Aorta (tissue), 5 donors: ENCODE data around the gene MID2. TPM values are rescaled to one million over a fixed set of nuclear protein-coding genes. Genes with fewer than 3 reads are reported as not detected.
A peak's percentile ranks its signal among the peaks of the same experiment; 100 is the strongest.
"Not testable (repeated sequence)": the region's sequence is repeated elsewhere in the genome, so short reads cannot be mapped to it uniquely, and the experiment has no call there.

ENCODE experiments used
- ATAC-seq: fragments of 200-7000 bp; cut with Tn5 transposase; one replicate; pipeline ENCODE4 v1.9.1; 2022; ENCODE audit warnings: moderate library complexity; ENCODE audit not compliant: low FRiP score
- DNase-seq, 2 donors: peaks; one replicate each; pipeline ENCODE4 v3.0.0-alpha.2; 2020
- H3K27ac ChIP-seq, 2 donors: one replicate each; pipeline ENCODE4 v1.5.1; 2013; ENCODE audit warnings: low read length in 2 of 2, mild to moderate bottlenecking in 2 of 2, moderate library complexity in 2 of 2, control low read depth in 1 of 2, inconsistent platforms in 1 of 2, low read depth in 1 of 2
- H3K27me3 ChIP-seq, 2 donors: one replicate each; pipeline ENCODE4 v1.6.1; 2013; ENCODE audit warnings: control low read depth in 1 of 2, low read length in 1 of 2, mild to moderate bottlenecking in 1 of 2, moderate library complexity in 1 of 2; ENCODE audit not compliant: insufficient read depth in 2 of 2, control insufficient read depth in 1 of 2
- H3K36me3 ChIP-seq, 2 donors: one replicate each; pipeline ENCODE4 v1.6.1; 2013; ENCODE audit warnings: control low read depth in 1 of 2, low read length in 1 of 2, mild to moderate bottlenecking in 1 of 2; ENCODE audit not compliant: insufficient read depth in 2 of 2, control insufficient read depth in 1 of 2
- H3K4me1 ChIP-seq, 2 donors: one replicate each; pipeline ENCODE4 v1.6.1; 2013; ENCODE audit warnings: low read length in 2 of 2, control low read depth in 1 of 2, mild to moderate bottlenecking in 1 of 2, moderate library complexity in 1 of 2; ENCODE audit not compliant: insufficient read depth in 2 of 2, control insufficient read depth in 1 of 2
- H3K4me3 ChIP-seq, 2 donors: one replicate each; pipeline ENCODE4 v1.5.1; 2013; ENCODE audit warnings: low read length in 2 of 2, control low read depth in 1 of 2, mild to moderate bottlenecking in 1 of 2
- H3K9me3 ChIP-seq: one replicate; pipeline ENCODE4 v1.6.1; 2013; ENCODE audit warnings: mild to moderate bottlenecking, low read length; ENCODE audit not compliant: control insufficient read depth
- WGBS, 2 donors: extraction: QIAGEN DNeasy Blood & Tissue Kit; methylation state at CpG; one replicate each; pipeline ENCODE4 v1.1.7; 2013; 5-methylcytosine and 5-hydroxymethylcytosine counted together
- intact Hi-C, 2 donors: fragments of 100-400 bp; cut with DNase I; formaldehyde crosslinking; loops; one replicate each; pipeline versions ENCODE4 v1.14.2 to v1.15.0; 2022
- long read RNA-seq, 2 donors: library from polyadenylated mRNA; unstranded; transcript quantifications; one replicate each; pipeline ENCODE4 v2.0.0, GENCODE V29; 2020 to 2021
- polyA plus RNA-seq, 2 donors: library from polyadenylated mRNA; stranded (reverse); fragments of 200-250 nt; gene quantifications; one replicate each; pipeline ENCODE4 v1.2.3, GENCODE V29; 2013
- total RNA-seq, 2 donors: library from RNA; stranded (reverse); fragmentation: NEBNext Ultra II Directional; extraction: Animal tissue kit (Norgen Biotek cat#: 25700); gene quantifications; one replicate each; pipeline ENCODE4 v1.2.1, GENCODE V29; 2021
- donor health status: healthy with polysubstance abuse.
- donor health status: Bipolar disorder and iron deficiency.
- donor health status: DM: no; HTN: no; CAD: no.
- donor health status: DM: no; HTN: no; CAD: no.
- donor health status: DM: yes; HTN: yes; CAD: no.

MID2 gene, protein sequence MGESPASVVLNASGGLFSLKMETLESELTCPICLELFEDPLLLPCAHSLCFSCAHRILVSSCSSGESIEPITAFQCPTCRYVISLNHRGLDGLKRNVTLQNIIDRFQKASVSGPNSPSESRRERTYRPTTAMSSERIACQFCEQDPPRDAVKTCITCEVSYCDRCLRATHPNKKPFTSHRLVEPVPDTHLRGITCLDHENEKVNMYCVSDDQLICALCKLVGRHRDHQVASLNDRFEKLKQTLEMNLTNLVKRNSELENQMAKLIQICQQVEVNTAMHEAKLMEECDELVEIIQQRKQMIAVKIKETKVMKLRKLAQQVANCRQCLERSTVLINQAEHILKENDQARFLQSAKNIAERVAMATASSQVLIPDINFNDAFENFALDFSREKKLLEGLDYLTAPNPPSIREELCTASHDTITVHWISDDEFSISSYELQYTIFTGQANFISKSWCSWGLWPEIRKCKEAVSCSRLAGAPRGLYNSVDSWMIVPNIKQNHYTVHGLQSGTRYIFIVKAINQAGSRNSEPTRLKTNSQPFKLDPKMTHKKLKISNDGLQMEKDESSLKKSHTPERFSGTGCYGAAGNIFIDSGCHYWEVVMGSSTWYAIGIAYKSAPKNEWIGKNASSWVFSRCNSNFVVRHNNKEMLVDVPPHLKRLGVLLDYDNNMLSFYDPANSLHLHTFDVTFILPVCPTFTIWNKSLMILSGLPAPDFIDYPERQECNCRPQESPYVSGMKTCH
- total RNA-seq, result 10 to 100 TPM; 23.3 to 25.9 TPM
- 1 to 10 TPM; 5.8 to 6.4 TPM for polyA plus RNA-seq
- long read RNA-seq, donor 1, partial matches to known transcripts, result 5 of 17 reads
- long read RNA-seq, donor 1, other reads (novel, unspliced or antisense), result 11 of 17 reads
- long read RNA-seq, donor 2, partial matches to known transcripts, result 1 of 9 reads
- long read RNA-seq, donor 2, other reads (novel, unspliced or antisense), result 2 of 9 reads

DNA sequence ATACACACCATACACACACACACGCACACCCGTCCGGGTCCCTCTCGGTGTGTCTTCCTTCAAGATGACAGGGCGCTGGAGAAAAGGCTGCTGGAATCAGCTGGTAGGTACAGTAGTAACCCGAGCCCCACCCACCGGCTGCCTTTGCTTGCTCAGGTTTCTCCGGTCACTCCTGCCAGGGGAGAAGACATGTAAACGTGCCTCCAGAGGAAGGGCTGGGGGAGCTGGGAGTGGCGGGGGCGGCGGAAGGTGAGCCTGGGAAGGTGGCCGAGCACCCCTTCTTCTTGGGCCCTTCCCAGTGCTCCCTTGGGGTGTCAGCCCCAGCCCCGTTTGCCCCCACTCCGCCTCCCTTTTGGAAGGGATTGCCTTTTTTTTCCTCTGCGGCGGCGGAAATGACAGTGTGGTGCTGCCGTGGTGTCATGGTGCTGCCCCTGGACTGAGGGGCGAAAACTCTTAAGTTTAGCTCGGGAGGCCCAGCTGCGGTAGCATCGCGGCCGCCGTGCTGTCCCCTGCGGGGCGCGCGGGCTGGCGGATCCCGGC is at the start of gene MID2:
MID2 (plus strand) TSS at position 169 of the 540 bp plus-strand sequence. CDS start 561 bp downstream, outside the sequence.
- Histone ChIP-seq H3K27ac (peak within 1 kb of the TSS; percentile 68 to 92), H3K4me3 (peak within 1 kb of the TSS; percentile 52 to 91), H3K9me3 (no peaks in the 10 kb centered on the region), H3K36me3 (no peaks in the 10 kb centered on the region), H3K4me1 (no peaks in the 10 kb centered on the region), H3K27me3 (no peaks in the 10 kb centered on the region)
- intact Hi-C loops, result no loop called here
- peak; percentile 37 for ATAC-seq
- peak; percentile 53 to 79 for DNase-seq
- WGBS, 2 donors, result 0 to 32% methylated on average over 32 of the region's 32 CpGs

DNA sequence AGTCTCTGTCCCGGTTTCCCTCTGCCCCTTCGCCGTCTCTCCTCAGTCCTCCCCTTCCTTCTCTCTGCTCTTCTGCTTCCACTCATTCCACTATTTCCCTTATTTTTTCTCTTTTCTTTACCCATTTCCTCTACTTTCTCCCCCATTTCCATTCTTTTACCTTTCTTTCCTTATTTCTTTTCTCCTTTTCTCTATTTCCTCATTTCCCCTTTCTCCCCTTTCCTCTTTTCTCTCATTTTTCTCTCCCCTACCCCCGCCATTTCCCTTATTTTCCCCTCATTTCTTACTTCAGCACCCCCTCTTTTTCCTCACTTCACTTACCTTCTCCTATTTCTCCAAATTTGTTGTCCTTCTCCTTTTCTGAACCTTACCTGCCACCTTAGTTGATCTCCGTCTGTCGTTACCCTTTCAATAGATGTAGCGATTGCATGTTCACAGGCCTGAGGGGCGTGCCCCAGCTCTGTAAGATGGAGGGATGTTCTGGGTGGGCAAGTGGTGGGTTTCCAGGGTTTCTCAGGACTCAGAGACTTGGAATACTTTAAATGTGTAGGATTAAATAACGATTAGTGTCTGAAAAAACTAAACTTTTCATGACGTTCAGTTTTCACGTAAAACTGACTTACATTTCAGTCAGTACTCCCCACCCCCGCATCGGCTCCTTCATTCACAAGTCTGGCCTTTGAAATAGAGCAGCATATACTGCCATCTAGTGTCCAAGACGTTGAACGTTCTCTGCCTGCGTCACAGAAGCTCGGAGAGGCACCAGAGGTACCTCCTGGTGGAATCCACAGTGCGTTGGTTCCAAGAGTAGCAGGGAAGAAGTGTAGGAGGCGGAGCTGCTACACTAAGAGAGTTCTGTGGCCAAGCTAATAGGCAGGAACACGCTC is 48.8 kb upstream of the MID2 start:
- H3K4me1 ChIP-seq, result peaks cover 0 to 2% of the 10 kb centered on the region in 2 donors
- ATAC-seq (peak; percentile 90), DNase-seq (peak; percentile 83 to 86)
- H3K27ac ChIP-seq, result no peak overlapping the region
- no peaks in the 10 kb centered on the region for H3K27me3 ChIP-seq
- 4 to 15% methylated on average over 20 of the region's 20 CpGs for WGBS, 2 donors
- peak overlapping the region; percentile 32 to 59 for H3K4me3 ChIP-seq
- H3K36me3 ChIP-seq, result no peaks in the 10 kb centered on the region
- no peaks in the 10 kb centered on the region for H3K9me3 ChIP-seq
- intact Hi-C loops, result loop anchor here (2.0 to 5.0 kb wide), 4 partner anchors 58 to 120 kb away; no protein-coding TSS in a partner anchor

DNA sequence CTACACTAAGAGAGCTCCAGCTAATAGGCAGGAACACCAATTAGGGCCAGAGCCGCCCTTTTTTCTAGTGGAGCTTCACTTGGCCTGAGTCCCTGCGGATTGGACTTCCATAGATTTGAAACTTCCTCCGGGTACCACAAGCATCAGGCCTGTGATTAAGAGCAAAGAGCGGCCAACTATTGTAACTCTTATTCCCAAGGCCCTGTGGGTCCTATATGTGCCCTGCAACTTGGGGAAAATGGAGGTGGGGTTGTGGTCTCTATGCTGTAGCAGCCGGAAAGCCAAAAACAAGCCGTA is 48.2 kb upstream of the MID2 start, which contains the start of gene NCBP2L:
NCBP2L (plus strand) TSS at position 198 of the 297 bp plus-strand sequence. CDS start 16,488 bp downstream, outside the sequence.
- WGBS, 2 donors, result 59 to 63% methylated on average over 6 of the region's 6 CpGs
- intact Hi-C loops, result loop anchor here (2.0 to 5.0 kb wide), 4 partner anchors 59 to 120 kb away; no protein-coding TSS in a partner anchor
- ATAC-seq, result no peak

DNA sequence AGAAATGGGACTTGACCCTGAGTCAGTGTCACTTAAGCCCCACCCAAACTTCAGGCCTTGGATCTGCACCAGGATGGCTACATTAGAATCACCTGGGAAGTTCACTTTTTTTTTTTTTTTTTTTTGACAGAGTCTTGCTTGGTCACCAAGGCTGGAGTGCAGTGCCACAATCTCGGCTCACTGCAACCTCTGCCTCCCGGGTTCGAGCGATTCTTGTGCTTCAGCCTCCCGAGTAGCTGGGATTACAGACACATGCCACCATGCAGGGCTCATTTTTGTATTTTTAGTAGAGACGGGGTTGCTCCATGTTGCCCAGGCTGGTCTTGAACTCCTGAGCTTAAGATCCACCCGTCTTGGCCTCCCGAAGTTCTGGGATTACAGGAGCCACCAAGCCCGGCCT is 45.1 kb upstream of the MID2 start:
- ATAC-seq (no peak), DNase-seq (no peak)
- WGBS, 2 donors, result 85 to 94% methylated on average over 9 of the region's 9 CpGs
- no peak overlapping the region for H3K27ac ChIP-seq
- intact Hi-C loops, result no loop called here
- no peaks in the 10 kb centered on the region for H3K36me3 ChIP-seq
- no peak overlapping the region for H3K4me3 ChIP-seq
- no peaks in the 10 kb centered on the region for H3K27me3 ChIP-seq
- H3K4me1 ChIP-seq, result no peaks in the 10 kb centered on the region
- H3K9me3 ChIP-seq, result no peaks in the 10 kb centered on the region

More for the DNA sequence above, 48.2 kb upstream of the MID2 start, which contains the start of gene NCBP2L:
- Histone ChIP-seq H3K4me1 (peaks cover 0 to 2% of the 10 kb centered on the region in 2 donors), H3K36me3 (no peaks in the 10 kb centered on the region), H3K9me3 (no peaks in the 10 kb centered on the region), H3K27me3 (no peaks in the 10 kb centered on the region), H3K4me3 (peak within 1 kb of the TSS in 1 of 2 donors; percentile 32), H3K27ac (no peak within 1 kb of the TSS)
- no peak for DNase-seq

DNA sequence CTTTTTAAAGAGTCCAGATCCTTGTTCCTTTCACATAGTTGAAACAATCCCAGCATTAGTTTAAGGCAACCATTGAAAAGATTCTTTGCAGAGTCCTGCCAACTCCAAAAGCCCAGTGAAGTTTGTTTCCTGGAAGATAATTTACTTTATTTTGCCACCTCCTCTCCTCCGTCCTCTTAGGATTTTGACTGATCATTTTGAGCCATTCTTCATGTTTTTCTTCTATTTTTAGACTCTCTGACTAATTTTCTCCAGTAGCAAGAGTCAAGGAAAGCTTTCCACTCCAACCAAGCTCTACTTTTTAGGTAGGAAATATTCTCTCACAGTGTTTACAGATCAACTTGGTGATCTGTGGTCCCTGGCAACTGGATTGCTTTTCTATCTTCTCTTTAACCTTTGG is 37.8 kb upstream of the MID2 start:
- 0 to 3% methylated on average over 1 of the region's 1 CpG for WGBS, 2 donors
- intact Hi-C loops, result no loop called here
- Histone ChIP-seq H3K9me3 (no peaks in the 10 kb centered on the region), H3K27me3 (no peaks in the 10 kb centered on the region), H3K27ac (peak overlapping the region; percentile 17 to 67), H3K4me1 (no peaks in the 10 kb centered on the region), H3K4me3 (no peak overlapping the region), H3K36me3 (no peaks in the 10 kb centered on the region)
- peak; percentile 56 for ATAC-seq
- no peak for DNase-seq

DNA sequence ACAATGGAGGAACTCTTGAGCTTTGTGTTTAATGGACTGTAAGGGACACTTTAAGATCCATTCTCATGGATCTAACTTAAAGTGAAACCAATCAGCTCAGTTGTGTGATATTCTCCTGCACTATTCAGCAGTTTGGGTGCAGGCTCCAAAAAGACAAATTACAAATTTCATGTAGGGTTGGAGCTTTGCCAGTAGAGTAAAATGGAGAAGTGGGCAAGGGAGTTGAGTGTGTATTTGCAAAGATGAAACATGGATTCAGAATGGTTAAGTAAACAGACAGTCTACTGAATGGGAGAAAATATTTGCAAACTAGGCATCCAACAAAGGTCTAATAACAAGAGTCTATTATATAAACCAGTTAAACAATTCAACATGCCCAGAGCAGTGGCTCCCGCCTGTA is 21.2 kb upstream of the MID2 start:
- ATAC-seq, result no peak
- 63 to 89% methylated on average over 1 of the region's 1 CpG for WGBS, 2 donors

DNA sequence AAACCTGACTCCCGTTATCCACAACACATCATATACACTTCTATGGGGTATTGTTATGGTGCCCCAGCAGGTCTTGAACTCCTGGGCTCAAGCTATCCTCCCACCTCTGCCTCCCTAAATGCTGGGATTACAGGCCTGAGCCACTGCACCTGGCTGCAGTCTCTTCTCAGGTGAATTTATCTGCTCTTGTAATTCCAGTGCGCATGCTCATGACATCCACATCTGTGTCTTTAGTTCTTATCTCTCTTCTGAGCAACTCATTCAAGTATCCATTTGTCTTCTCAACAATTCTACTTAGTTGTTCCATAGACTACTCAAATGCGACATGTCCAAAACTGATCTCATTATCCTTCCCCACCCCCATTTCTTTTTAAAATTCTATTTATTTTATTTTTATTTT is 20.5 kb upstream of the MID2 start:
- ATAC-seq (no peak), DNase-seq (no peak)
- no peaks in the 10 kb centered on the region for H3K27me3 ChIP-seq
- no peak overlapping the region for H3K27ac ChIP-seq
- WGBS, 2 donors, result 87 to 88% methylated on average over 3 of the region's 3 CpGs
- intact Hi-C loops, result no loop called here
- H3K4me1 ChIP-seq, result no peaks in the 10 kb centered on the region
- H3K36me3 ChIP-seq, result no peaks in the 10 kb centered on the region
- no peaks in the 10 kb centered on the region for H3K9me3 ChIP-seq
- H3K4me3 ChIP-seq, result no peak overlapping the region

More for the DNA sequence above, 21.2 kb upstream of the MID2 start:
- H3K4me3 ChIP-seq, result no peak overlapping the region
- H3K36me3 ChIP-seq, result no peaks in the 10 kb centered on the region
- H3K4me1 ChIP-seq, result no peaks in the 10 kb centered on the region
- intact Hi-C loops, result no loop called here
- DNase-seq, result no peak
- H3K9me3 ChIP-seq, result no peaks in the 10 kb centered on the region
- no peaks in the 10 kb centered on the region for H3K27me3 ChIP-seq
- H3K27ac ChIP-seq, result no peak overlapping the region

DNA sequence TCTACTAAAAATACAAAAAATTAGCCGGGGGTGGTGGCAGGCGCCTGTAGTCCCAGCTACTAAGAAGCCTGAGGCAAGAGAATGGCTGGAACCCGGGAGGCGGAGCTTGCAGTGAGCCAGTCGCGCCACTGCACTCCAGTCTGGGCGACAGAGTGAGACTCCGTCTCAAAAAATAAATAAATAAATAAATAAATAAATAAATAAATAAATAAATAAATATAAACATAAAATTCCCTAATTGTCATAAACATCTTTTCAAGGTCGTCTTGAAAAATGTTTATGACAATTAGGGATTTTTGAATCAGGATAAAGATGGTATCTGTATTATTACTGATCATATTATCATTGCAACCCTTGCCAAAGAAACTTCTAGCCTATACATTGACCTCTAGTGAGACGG is 15.6 kb upstream of the MID2 start:
- H3K4me3 ChIP-seq, H3K9me3 ChIP-seq, intact Hi-C loops, DNase-seq, H3K27me3 ChIP-seq, H3K27ac ChIP-seq, H3K4me1 ChIP-seq, H3K36me3 ChIP-seq, ATAC-seq: not testable (repeated sequence)
- 69 to 92% methylated on average over 10 of the region's 10 CpGs for WGBS, 2 donors
